Measurements from ENCODE around the gene ZNF627.

Gene ZNF627

GRCh38 chr19:11597202-11598102 is at the start of gene ZNF627:
TSS of gene ZNF627 (plus strand) at chr19:11597483. CDS start at chr19:11597628, 145 bp downstream.
- peak within 1 kb of the TSS; percentile 90 for H3K4me3 ChIP-seq (ENCODE audit: low read length)
- DNase-seq (ENCODE audit: low read depth) = peak; percentile 93
- peak; percentile 18 for TF ChIP-seq CTCF (conservative IDR thresholded peaks at IDR 0.05; ENCODE audit: low read depth, low read length)

GRCh38 chr19:11547929-11548700 is 49.2 kb upstream of the ZNF627 start:
- H3K4me3 ChIP-seq (ENCODE audit: low read length) = no peak overlapping the region
- TF ChIP-seq CTCF (conservative IDR thresholded peaks at IDR 0.05; ENCODE audit: low read depth, low read length) = no peak
- no peak for DNase-seq (ENCODE audit: low read depth)

GRCh38 chr19:11549386-11549953 is 47.8 kb upstream of the ZNF627 start:
- TF ChIP-seq CTCF (conservative IDR thresholded peaks at IDR 0.05; ENCODE audit: low read depth, low read length) = no peak
- DNase-seq (ENCODE audit: low read depth) = no peak
- no peak overlapping the region for H3K4me3 ChIP-seq (ENCODE audit: low read length)

- DNase-seq (ENCODE audit: low read depth) = no peak
- TF ChIP-seq CTCF (conservative IDR thresholded peaks at IDR 0.05; ENCODE audit: low read depth, low read length) = no peak
- H3K4me3 ChIP-seq (ENCODE audit: low read length) = no peak overlapping the region
These were observed 47.0 kb upstream of the ZNF627 start for GRCh38 chr19:11550265-11550664.

GRCh38 chr19:11551603-11552235 is 45.6 kb upstream of the ZNF627 start:
- peak; percentile 52 for TF ChIP-seq CTCF (conservative IDR thresholded peaks at IDR 0.05; ENCODE audit: low read depth, low read length)
- DNase-seq (ENCODE audit: low read depth) = no peak
- H3K4me3 ChIP-seq (ENCODE audit: low read length) = no peak overlapping the region

- H3K4me3 ChIP-seq (ENCODE audit: low read length) = no peak overlapping the region
- no peak for TF ChIP-seq CTCF (conservative IDR thresholded peaks at IDR 0.05; ENCODE audit: low read depth, low read length)
- no peak for DNase-seq (ENCODE audit: low read depth)
These were observed 44.5 kb upstream of the ZNF627 start for GRCh38 chr19:11552666-11553372.

All from retinal pigment epithelial cell (primary cell).